Uterus (tissue), 2 donors: ENCODE results near the gene THOC2.
"Not testable (repeated sequence)": the region's sequence is repeated elsewhere in the genome, so short reads cannot be mapped to it uniquely, and the experiment has no call there.

Experiments
- POLR2A ChIP-seq, 2 donors: fragments of 450-650 bp; IDR thresholded peaks; one replicate each; pipeline ENCODE4 v1.6.1; 2016; ENCODE audit warnings: antibody characterized with exemption in 2 of 2, mild to moderate bottlenecking in 1 of 2, moderate library complexity in 1 of 2
- TF ChIP-seq, protein P1 (sequence below), 4 experiments: fragments of 200-600 bp in 2 of 4; fragments of 450-650 bp in 2 of 4; sonication (generic) in 2 of 4; IDR thresholded peaks; one replicate each; pipeline ENCODE4 v1.5.1; 2016 to 2019; ENCODE audit warnings: antibody characterized with exemption in 4 of 4, mild to moderate bottlenecking in 2 of 4, moderate library complexity in 1 of 4

DNA sequence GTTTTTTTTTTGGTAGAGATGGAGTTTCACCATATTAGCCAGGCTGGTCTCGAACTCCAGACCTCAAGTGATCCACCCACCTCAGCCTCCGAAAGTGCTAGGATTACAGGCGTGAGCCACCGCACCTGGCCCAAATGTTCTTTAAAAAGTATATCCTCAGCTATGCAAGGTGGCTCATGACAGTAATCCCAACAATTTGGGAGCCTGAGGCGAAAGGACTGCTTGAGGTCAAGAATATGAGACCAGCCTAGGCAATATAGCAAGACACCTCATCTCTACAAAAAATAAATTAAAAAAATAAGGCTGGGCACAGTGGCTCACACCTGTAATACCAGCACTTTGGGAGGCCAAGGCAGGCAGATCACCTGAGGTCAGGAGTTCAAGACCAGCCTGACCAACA is 21.7 kb downstream of the THOC2 start:
- TF ChIP-seq, protein P1, sequence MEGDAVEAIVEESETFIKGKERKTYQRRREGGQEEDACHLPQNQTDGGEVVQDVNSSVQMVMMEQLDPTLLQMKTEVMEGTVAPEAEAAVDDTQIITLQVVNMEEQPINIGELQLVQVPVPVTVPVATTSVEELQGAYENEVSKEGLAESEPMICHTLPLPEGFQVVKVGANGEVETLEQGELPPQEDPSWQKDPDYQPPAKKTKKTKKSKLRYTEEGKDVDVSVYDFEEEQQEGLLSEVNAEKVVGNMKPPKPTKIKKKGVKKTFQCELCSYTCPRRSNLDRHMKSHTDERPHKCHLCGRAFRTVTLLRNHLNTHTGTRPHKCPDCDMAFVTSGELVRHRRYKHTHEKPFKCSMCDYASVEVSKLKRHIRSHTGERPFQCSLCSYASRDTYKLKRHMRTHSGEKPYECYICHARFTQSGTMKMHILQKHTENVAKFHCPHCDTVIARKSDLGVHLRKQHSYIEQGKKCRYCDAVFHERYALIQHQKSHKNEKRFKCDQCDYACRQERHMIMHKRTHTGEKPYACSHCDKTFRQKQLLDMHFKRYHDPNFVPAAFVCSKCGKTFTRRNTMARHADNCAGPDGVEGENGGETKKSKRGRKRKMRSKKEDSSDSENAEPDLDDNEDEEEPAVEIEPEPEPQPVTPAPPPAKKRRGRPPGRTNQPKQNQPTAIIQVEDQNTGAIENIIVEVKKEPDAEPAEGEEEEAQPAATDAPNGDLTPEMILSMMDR (IDR thresholded peaks at IDR 0.05): not testable (repeated sequence)
- TF ChIP-seq POLR2A (IDR thresholded peaks at IDR 0.05): not testable (repeated sequence)
